ENCODE data around the gene TMEM163. TPM values are rescaled to one million over a fixed set of nuclear protein-coding genes. Genes with fewer than 3 reads are reported as not detected.

The TMEM163 gene
- total RNA-seq, 1 experiment from 2014 or later: 4.1 TPM

DNA sequence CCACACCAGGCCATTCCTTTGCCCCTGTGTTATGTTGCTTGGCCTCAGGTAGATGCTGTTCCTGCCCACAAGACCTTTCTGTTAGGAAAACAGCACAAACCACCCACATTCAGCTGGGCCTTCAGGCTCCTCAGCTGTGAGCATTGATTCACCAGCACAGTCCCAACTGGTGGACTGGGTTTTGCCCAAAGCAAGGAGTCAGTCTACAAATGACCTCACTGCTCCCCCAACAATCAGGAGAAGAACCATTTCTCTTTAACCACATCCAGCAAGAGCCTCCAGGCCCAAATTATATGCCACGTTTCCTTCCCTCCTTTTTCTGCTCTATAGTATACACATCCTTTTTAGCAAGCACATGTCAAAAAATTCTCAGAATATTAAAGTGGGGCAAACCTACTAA, 5.2 kb downstream of the TMEM163 start:
- Mint-ChIP-seq H3K9me3 (ENCODE audit: unreplicated experiment) (no peaks in the 10 kb centered on the region), H3K4me1 (ENCODE audit: low read depth, unreplicated experiment) (peaks cover 8% of the 10 kb centered on the region), H3K27ac (ENCODE audit: unreplicated experiment) (no peak overlapping the region), H3K4me3 (ENCODE audit: unreplicated experiment) (no peak overlapping the region), H3K36me3 (ENCODE audit: insufficient read depth, unreplicated experiment) (peaks cover 6% of the 10 kb centered on the region), H3K27me3 (ENCODE audit: insufficient read depth, unreplicated experiment) (peaks cover 12% of the 10 kb centered on the region)
- CTCF ChIA-PET: no interaction called here
- intact Hi-C loops (cut with micrococcal nuclease; ENCODE audit: unreplicated experiment): no loop called here
- no peak for DNase-seq
- no peaks in the 10 kb centered on the region for H3K36me3 ChIP-seq (ENCODE audit: control insufficient read depth, insufficient read depth, low read length)
- no TSS peak for BruUV-seq (replicated peaks)
- H3K4me3 ChIP-seq (ENCODE audit: low read depth, low read length): no peak overlapping the region
- TF ChIP-seq, protein P1, sequence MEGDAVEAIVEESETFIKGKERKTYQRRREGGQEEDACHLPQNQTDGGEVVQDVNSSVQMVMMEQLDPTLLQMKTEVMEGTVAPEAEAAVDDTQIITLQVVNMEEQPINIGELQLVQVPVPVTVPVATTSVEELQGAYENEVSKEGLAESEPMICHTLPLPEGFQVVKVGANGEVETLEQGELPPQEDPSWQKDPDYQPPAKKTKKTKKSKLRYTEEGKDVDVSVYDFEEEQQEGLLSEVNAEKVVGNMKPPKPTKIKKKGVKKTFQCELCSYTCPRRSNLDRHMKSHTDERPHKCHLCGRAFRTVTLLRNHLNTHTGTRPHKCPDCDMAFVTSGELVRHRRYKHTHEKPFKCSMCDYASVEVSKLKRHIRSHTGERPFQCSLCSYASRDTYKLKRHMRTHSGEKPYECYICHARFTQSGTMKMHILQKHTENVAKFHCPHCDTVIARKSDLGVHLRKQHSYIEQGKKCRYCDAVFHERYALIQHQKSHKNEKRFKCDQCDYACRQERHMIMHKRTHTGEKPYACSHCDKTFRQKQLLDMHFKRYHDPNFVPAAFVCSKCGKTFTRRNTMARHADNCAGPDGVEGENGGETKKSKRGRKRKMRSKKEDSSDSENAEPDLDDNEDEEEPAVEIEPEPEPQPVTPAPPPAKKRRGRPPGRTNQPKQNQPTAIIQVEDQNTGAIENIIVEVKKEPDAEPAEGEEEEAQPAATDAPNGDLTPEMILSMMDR (IDR thresholded peaks at IDR 0.05; ENCODE audit: insufficient read depth in 1 of 2, low read depth in 1 of 2, low read length in 1 of 2, severe bottlenecking in 1 of 2, unreplicated experiment in 1 of 2): no peak
- POLR2A ChIA-PET: no interaction called here
- H3K4me1 ChIP-seq: peaks cover 9% of the 10 kb centered on the region; the same call in 1 of the 2 replicates
- H3K9me3 ChIP-seq: no peaks in the 10 kb centered on the region
- H3K27me3 ChIP-seq (replicated peaks; ENCODE audit: control insufficient read depth, insufficient read depth, low read length): peaks cover 8% of the 10 kb centered on the region; the same call in 1 of the 2 replicates

DNA sequence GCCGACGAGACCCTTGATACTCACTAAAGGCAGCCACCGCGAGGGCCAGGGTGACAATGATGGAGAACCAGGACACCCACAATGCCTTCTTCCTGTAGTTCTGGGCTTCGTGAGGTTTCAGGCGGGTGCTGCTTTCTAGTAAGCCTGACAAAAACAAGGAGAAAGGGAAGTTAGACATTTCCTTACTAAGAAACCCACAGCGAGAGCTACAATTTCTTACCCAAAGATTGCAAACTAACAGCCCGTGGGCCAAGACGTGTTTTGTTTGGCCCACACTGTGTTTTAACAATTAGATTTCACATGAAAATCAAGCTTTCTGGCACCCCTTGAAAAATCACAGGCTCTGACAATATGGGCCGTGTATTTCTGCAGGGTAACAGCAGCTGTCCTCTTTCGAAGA, 5.6 kb downstream of the TMEM163 start:
- Histone ChIP-seq H3K9me3 (no peaks in the 10 kb centered on the region), H3K36me3 (ENCODE audit: control insufficient read depth, insufficient read depth, low read length) (no peaks in the 10 kb centered on the region), H3K27me3 (replicated peaks; ENCODE audit: control insufficient read depth, insufficient read depth, low read length) (peaks cover 6% of the 10 kb centered on the region; the same call in 1 of the 2 replicates), H3K4me3 (ENCODE audit: low read depth, low read length) (no peak overlapping the region), H3K4me1 (peaks cover 6% of the 10 kb centered on the region; the same call in 1 of the 2 replicates)
- Mint-ChIP-seq H3K9me3 (ENCODE audit: unreplicated experiment) (no peaks in the 10 kb centered on the region), H3K27me3 (ENCODE audit: insufficient read depth, unreplicated experiment) (peaks cover 12% of the 10 kb centered on the region), H3K4me1 (ENCODE audit: low read depth, unreplicated experiment) (peaks cover 8% of the 10 kb centered on the region), H3K27ac (ENCODE audit: unreplicated experiment) (no peak overlapping the region), H3K4me3 (ENCODE audit: unreplicated experiment) (no peak overlapping the region), H3K36me3 (ENCODE audit: insufficient read depth, unreplicated experiment) (peaks cover 6% of the 10 kb centered on the region)
- CTCF ChIA-PET: no interaction called here
- intact Hi-C loops (cut with micrococcal nuclease; ENCODE audit: unreplicated experiment): no loop called here
- no TSS peak for BruUV-seq (replicated peaks)
- no peak for DNase-seq
- TF ChIP-seq, protein P1 (IDR thresholded peaks at IDR 0.05; ENCODE audit: insufficient read depth in 1 of 2, low read depth in 1 of 2, low read length in 1 of 2, severe bottlenecking in 1 of 2, unreplicated experiment in 1 of 2): no peak
- POLR2A ChIA-PET: no interaction called here

DNA sequence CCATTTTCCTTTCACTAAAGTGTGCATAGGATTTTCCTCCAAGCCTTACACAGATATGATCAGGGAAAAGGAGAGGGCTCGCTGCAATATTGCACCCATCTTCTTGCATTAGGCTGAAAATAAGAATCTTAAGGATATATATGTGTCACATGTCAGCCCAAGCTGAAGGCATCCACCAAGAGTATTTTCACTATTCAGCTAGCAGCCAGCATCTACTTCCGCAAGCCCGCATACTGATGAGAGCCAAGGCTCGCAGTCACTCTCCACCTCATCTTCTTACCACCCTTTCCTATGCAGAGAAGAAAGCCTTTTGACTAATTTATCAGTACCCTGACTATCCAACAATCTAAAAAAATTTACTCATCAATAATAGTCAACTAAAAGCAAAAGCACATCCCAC, 6.1 kb downstream of the TMEM163 start:
- intact Hi-C loops (cut with micrococcal nuclease; ENCODE audit: unreplicated experiment): no loop called here
- peaks cover 3% of the 10 kb centered on the region; the same call in 1 of the 2 replicates for H3K27me3 ChIP-seq (replicated peaks; ENCODE audit: control insufficient read depth, insufficient read depth, low read length)
- no peak for DNase-seq
- no peak overlapping the region for H3K4me3 ChIP-seq (ENCODE audit: low read depth, low read length)
- Mint-ChIP-seq H3K27ac (ENCODE audit: unreplicated experiment) (no peak overlapping the region), H3K9me3 (ENCODE audit: unreplicated experiment) (no peaks in the 10 kb centered on the region), H3K4me3 (ENCODE audit: unreplicated experiment) (no peak overlapping the region), H3K27me3 (ENCODE audit: insufficient read depth, unreplicated experiment) (peaks cover 11% of the 10 kb centered on the region), H3K36me3 (ENCODE audit: insufficient read depth, unreplicated experiment) (peaks cover 6% of the 10 kb centered on the region), H3K4me1 (ENCODE audit: low read depth, unreplicated experiment) (peaks cover 8% of the 10 kb centered on the region)
- 0 out of 2 replicates have a peak, but pooled peaks cover 4% of the 10 kb centered on the region for H3K4me1 ChIP-seq
- TF ChIP-seq, protein P1 (IDR thresholded peaks at IDR 0.05; ENCODE audit: insufficient read depth in 1 of 2, low read depth in 1 of 2, low read length in 1 of 2, severe bottlenecking in 1 of 2, unreplicated experiment in 1 of 2): no peak
- H3K9me3 ChIP-seq: no peaks in the 10 kb centered on the region
- no peaks in the 10 kb centered on the region for H3K36me3 ChIP-seq (ENCODE audit: control insufficient read depth, insufficient read depth, low read length)
- CTCF ChIA-PET: no interaction called here
- POLR2A ChIA-PET: no interaction called here
- no TSS peak for BruUV-seq (replicated peaks)

Data from Caco-2 (cell line).